ENCODE results near the gene SF3B2. TPM values are rescaled to one million over a fixed set of nuclear protein-coding genes. Genes with fewer than 3 reads are reported as not detected.

The SF3B2 gene
- polyA plus RNA-seq, 3 donors = 32.1 to 107 (median 52.6) TPM

DNA sequence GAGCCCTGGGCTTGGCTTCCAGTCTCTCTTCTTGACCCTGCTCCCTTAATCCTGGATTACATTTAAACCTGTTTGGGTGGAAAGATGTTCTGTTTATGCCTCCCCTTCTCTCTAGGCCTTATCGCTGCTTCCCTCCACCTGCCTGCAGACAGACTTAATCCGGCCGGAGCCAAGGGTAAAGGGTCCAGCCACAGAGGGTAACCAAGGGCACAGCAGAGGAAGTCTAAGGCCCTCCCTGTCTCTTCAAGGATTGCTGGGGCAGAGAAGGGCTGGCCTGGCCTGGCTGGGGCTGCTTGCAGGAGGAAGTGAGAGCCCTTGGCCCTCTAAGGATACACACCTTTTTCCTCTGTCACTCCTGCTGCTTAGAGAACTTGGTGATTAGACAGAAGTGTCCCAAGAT, 5.3 kb upstream of the SF3B2 start:
- Mint-ChIP-seq H3K9me3 (peaks cover 0 to 8% (median 0%) of the 10 kb centered on the region in 7 donors), H3K27ac (no peak overlapping the region), H3K4me3 (no peak overlapping the region), H3K27me3 (ENCODE audit: low read depth in 3 of 3) (peaks cover 18 to 35% (median 27%) of the 10 kb centered on the region in 3 donors), H3K36me3 (peaks cover 0 to 6% of the 10 kb centered on the region in 2 donors), H3K4me1 (peaks cover 18% of the 10 kb centered on the region)
- Histone ChIP-seq H2AFZ (ENCODE audit: insufficient read depth, low read depth, low read length, poor library complexity, severe bottlenecking) (no peak overlapping the region), H3K4me1 (ENCODE audit: control insufficient read depth in 1 of 2, insufficient read depth in 2 of 2, low read length in 2 of 2) (peaks cover 8 to 12% of the 10 kb centered on the region in 2 donors), H3K79me2 (ENCODE audit: insufficient read depth, low read length) (no peaks in the 10 kb centered on the region), H3K9me3 (replicated peaks in 1 of 2; ENCODE audit: control insufficient read depth in 1 of 2, insufficient read depth in 1 of 2, low read length in 2 of 2) (no peaks in the 10 kb centered on the region), H3K4me2 (replicated peaks; ENCODE audit: extremely low read depth, low read length, poor library complexity, severe bottlenecking) (no peak overlapping the region), H3K4me3 (replicated peaks in 1 of 3; ENCODE audit: low read depth in 2 of 3, low read length in 3 of 3) (no peak overlapping the region), H3K27me3 (ENCODE audit: control insufficient read depth in 2 of 2, insufficient read depth in 2 of 2, low read length in 2 of 2) (peaks cover 2 to 19% of the 10 kb centered on the region in 2 donors), H3K36me3 (replicated peaks in 1 of 2; ENCODE audit: control insufficient read depth in 1 of 2, insufficient read depth in 2 of 2, low read length in 2 of 2) (no peaks in the 10 kb centered on the region), H3K9ac (ENCODE audit: insufficient read depth, low read length, poor library complexity, severe bottlenecking) (no peak overlapping the region), H4K20me1 (ENCODE audit: insufficient read depth, low read length) (no peaks in the 10 kb centered on the region), H3K27ac (ENCODE audit: low read depth in 1 of 2, low read length in 2 of 2) (no peak overlapping the region)
- no peak for DNase-seq
- WGBS (ENCODE audit: insufficient coverage) = 83% methylated on average over 2 of the region's 3 CpGs
- intact Hi-C loops (cut with micrococcal nuclease) = no loop called here
- TF ChIP-seq, protein P1, sequence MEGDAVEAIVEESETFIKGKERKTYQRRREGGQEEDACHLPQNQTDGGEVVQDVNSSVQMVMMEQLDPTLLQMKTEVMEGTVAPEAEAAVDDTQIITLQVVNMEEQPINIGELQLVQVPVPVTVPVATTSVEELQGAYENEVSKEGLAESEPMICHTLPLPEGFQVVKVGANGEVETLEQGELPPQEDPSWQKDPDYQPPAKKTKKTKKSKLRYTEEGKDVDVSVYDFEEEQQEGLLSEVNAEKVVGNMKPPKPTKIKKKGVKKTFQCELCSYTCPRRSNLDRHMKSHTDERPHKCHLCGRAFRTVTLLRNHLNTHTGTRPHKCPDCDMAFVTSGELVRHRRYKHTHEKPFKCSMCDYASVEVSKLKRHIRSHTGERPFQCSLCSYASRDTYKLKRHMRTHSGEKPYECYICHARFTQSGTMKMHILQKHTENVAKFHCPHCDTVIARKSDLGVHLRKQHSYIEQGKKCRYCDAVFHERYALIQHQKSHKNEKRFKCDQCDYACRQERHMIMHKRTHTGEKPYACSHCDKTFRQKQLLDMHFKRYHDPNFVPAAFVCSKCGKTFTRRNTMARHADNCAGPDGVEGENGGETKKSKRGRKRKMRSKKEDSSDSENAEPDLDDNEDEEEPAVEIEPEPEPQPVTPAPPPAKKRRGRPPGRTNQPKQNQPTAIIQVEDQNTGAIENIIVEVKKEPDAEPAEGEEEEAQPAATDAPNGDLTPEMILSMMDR (IDR thresholded peaks at IDR 0.05) = no peak

DNA sequence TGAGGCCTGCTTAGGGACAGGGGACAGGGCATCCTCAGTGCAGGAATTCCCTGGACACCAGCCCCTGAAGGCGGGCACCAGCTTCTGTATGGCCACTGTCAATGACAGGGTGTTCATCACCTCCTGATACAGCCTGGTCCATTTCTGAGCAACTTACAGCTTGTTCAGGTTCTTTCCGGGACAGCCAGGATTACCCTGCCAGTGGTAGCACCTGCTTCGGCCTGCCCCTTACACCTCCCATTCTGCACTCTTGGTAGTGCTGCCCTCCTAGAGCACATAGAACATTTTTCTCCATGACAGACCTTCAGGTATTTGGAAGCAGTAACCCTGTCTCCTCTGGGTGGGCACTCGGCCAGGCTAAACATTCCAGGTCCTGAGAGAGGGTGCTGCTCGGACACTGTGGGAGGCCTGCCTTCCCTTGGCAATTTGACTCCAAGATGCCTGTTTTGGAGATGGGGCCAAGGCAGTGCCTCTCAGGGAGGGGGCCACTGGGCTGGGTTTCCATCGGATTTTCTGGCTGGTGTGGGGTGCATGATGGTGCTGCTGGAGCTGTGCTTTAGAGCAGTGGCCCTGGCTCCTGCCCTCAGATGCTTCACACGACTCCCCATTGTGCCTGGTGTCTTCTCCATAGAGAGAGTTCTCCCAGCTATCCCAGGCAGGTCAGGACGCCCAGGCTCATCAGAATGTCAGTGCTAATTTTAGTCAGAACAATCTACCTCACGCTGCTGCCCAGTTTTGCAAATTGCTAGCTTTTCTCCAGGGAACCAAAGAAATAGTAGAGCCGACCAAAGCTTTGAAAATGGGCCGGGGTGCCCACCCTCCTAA, 4.4 kb upstream of the SF3B2 start:
- WGBS (ENCODE audit: insufficient coverage) = 95% methylated on average over 9 of the region's 11 CpGs
- no peak overlapping the region for H3K4me3 ChIP-seq (replicated peaks in 1 of 3; ENCODE audit: low read depth in 2 of 3, low read length in 3 of 3)
- Mint-ChIP-seq H3K27me3 (ENCODE audit: low read depth in 3 of 3) (peaks cover 18 to 34% (median 27%) of the 10 kb centered on the region in 3 donors), H3K4me1 (peaks cover 19% of the 10 kb centered on the region), H3K9me3 (peaks cover 0 to 4% (median 0%) of the 10 kb centered on the region in 7 donors), H3K27ac (peak overlapping the region in 1 of 7 donors; percentile 21), H3K36me3 (peaks cover 0 to 6% of the 10 kb centered on the region in 2 donors), H3K4me3 (peak overlapping the region in 1 of 2 donors; percentile 19)
- no peak overlapping the region for H3K9ac ChIP-seq (ENCODE audit: insufficient read depth, low read length, poor library complexity, severe bottlenecking)
- peaks cover 9 to 16% of the 10 kb centered on the region in 2 donors for H3K4me1 ChIP-seq (ENCODE audit: control insufficient read depth in 1 of 2, insufficient read depth in 2 of 2, low read length in 2 of 2)
- no peak for DNase-seq
- no peak overlapping the region for H2AFZ ChIP-seq (ENCODE audit: insufficient read depth, low read depth, low read length, poor library complexity, severe bottlenecking)
- peaks cover 2 to 19% of the 10 kb centered on the region in 2 donors for H3K27me3 ChIP-seq (ENCODE audit: control insufficient read depth in 2 of 2, insufficient read depth in 2 of 2, low read length in 2 of 2)
- no peak overlapping the region for H3K27ac ChIP-seq (ENCODE audit: low read depth in 1 of 2, low read length in 2 of 2)
- no peak overlapping the region for H3K4me2 ChIP-seq (replicated peaks; ENCODE audit: extremely low read depth, low read length, poor library complexity, severe bottlenecking)
- intact Hi-C loops (cut with micrococcal nuclease) = no loop called here
- H3K79me2 ChIP-seq (ENCODE audit: insufficient read depth, low read length) = peaks cover 6% of the 10 kb centered on the region
- no peaks in the 10 kb centered on the region for H3K9me3 ChIP-seq (replicated peaks in 1 of 2; ENCODE audit: control insufficient read depth in 1 of 2, insufficient read depth in 1 of 2, low read length in 2 of 2)
- TF ChIP-seq, protein P1 (IDR thresholded peaks at IDR 0.05) = no peak
- no peaks in the 10 kb centered on the region for H3K36me3 ChIP-seq (replicated peaks in 1 of 2; ENCODE audit: control insufficient read depth in 1 of 2, insufficient read depth in 2 of 2, low read length in 2 of 2)
- no peaks in the 10 kb centered on the region for H4K20me1 ChIP-seq (ENCODE audit: insufficient read depth, low read length)

Measured in CD14-positive monocyte (primary cell).